GM18951 (cell line): ENCODE data around the gene HEYL.

Experiments used
- POLR2A ChIP-seq: IDR thresholded peaks from 4 replicates; pipeline ENCODE4 v1.6.1; 2011; ENCODE audit warnings: mild to moderate bottlenecking; ENCODE audit not compliant: insufficient read length, insufficient read depth; ENCODE audit errors: extremely low read depth
- in situ Hi-C: fragments of 300-500 bp; cut with MboI; formaldehyde crosslinking; loops from one replicate; pipeline ENCODE4 v1.12.0; 2022; ENCODE audit warnings: low sequenced_read_pairs, mixed read lengths, inconsistent platforms; ENCODE audit not compliant: unreplicated experiment

The HEYL gene

DNA sequence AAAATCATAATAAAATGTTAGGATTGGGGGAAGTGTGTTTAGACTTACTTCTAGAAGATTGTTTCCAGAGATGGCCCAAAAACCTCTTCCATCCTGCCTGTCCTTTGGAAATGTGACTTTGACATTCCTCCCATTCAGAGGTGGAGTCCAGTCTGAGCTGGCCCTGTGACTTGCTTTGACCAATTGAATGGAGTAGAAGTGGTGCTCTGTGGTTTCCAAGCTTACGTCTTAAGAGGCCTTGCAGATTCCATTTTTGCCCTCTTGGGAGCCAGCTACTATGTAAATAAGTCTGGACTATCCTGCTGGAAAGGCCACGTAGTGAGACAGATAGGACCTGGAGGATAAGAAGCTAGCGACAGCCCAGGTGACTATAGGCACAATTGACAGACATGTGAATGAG, 33.8 kb upstream of the HEYL start:
- no peak for TF ChIP-seq POLR2A
- in situ Hi-C loops = no loop called here

DNA sequence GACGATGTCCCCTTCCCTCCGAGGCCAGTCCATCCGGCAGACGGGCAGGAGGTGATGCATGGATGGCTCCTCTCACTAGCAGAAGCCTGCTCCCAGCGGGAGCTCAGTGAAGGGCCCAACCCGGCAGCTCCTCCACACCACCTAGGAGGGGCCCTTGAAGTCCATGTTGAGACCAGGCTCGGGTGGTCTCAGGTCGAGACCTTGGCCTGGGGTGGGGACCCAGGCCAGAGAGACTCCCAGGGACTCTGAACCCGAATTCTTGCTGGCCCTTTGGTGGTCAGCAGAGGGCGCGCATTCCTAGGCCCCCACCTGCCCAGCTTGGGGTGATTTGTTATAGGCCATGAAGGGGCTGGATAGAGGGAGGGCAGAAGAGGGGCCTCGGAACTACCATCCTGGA, 33.1 kb upstream of the HEYL start:
- no peak for TF ChIP-seq POLR2A
- in situ Hi-C loops = no loop called here

DNA sequence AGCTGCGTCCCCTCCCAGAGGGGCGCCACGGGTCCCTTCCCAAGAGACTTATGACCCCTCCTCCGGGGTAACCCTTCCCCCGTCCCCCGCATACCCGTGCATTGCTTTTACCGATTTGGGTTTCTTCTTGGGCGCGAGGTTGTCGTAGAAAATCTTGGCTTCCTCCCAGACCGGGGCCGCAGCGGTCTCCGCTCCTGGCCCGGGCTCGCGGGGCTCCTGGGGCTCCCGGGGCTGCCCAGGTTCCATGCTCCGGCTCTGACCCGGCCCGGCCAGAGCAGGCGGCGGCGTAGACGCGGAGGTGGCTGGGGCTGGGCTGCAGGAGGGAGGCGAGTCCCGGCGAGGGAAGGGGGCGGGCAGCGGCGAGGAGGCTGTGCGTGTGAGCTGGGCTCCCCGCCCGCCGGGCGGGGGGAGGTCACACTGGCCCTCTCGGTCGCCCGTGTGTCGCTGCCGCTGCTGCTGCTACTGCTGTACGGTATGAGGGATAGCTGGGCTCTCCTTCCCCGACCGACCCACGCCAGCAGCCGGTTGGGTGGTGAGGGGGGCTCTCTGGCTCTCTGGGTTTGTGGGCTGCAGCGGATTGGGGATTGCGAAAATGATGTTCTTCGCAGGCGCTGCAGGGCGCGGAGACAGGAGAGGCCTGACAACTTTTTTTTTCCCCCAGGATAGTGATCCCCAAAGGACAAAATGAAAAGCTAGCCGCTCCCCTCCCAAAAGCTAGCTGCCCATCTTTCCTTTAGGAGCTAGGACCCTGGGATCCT, 32.5 kb upstream of the HEYL start, which contains the start of gene NT5C1A:
TSS of gene NT5C1A (minus strand) at position 315 of the 758 bp plus-strand sequence. CDS start at position 246, 69 bp downstream.
- in situ Hi-C loops = no loop called here
- TF ChIP-seq POLR2A = no peak

DNA sequence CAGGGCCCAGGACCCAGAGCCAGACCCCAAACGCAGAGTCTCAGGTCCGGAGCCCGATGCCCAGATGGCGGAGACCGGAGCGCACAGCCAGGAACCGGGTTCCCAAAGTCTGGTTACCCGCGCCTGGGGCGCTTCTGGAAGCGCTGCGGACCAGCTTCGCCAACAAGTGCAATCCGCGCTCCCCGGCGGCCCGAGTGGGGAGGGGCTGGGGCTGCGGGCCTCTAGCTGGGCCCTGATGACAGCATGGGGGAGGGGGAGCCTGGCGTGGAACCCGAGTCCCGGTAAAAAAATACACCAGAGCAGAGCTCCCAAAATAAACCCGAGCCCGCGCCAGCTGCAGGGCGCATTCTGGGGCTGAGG, 32.0 kb upstream of the HEYL start:
- in situ Hi-C loops = no loop called here
- no peak for TF ChIP-seq POLR2A

DNA sequence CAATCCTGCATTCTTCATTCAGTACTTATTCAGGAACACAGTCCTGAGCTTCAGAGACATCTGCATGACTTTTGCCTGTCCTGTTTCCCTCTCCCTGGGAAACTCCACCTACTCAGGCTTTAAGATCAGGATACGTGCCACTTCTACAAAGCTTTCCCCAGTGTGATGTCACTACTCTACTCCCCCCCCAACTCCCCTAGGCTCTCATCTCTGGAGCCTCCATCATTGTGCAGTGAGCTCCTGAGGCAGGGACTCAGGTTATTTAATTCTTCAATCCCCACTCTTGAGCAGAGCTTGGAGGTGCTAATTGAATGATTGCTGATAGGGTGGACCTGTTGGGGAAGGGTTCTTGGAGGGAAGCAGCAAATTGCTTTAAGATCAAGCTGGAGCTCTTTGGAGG, 31.2 kb upstream of the HEYL start:
- no peak for TF ChIP-seq POLR2A
- in situ Hi-C loops = no loop called here

DNA sequence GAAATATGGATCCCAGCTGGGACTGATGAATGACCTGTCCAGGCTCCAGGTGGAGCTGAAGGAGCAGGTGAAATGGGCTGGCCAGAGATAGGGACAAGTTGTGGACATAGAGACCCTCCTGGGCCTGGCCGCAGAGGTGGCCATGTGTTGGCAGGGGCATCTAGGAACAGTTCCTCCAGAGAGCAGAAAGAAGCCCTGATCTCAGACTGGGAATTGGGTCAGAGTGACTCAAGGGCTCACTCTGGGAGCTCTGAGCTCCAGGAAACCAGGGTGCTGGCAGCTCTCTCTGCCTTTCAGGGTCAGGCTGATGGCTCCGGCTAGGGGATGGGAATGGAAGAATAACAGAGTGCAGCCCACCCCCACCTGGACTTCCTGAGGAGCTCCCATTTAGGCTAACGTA, 29.5 kb upstream of the HEYL start:
- no peak for TF ChIP-seq POLR2A
- in situ Hi-C loops = no loop called here

DNA sequence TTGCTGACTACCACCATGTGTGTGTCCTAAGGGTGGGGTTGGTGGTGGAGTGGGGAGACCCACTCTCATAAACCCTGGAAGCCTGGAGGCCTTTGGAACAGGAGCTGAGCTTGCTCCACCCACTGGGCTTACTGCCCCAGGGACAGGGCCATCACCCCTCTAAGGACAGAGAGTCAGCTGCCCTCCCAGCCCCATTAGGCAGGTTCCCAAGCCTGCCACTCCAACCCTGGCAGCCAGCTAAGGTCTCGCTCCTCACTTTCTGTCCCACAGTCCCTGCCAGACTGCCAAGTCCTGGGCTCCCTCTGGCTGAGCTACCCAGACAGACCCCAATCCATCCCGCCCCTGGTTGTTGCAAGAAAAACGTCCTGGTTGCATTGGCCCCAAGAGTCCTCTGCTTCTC, 28.7 kb upstream of the HEYL start:
- no peak for TF ChIP-seq POLR2A
- in situ Hi-C loops = no loop called here

DNA sequence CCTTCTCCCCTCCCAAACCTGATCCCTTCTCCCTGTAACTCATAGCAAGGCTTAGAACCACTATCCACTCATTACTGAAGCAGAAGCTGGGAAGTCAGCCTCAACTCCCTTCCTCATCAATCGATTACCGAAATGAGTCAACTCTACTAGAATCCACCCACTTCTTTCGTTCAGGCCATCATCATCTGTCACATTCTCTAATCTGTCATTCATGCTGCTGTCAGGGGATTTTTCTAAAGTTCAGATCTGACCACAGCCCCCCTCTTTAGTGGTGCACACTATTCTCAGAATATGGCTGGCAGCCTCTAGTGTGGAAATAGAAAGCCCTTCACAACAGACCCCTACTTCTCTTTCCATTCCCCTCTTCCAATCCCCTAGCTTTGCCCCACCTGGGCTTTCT, 27.3 kb upstream of the HEYL start:
- TF ChIP-seq POLR2A = no peak
- in situ Hi-C loops = no loop called here

DNA sequence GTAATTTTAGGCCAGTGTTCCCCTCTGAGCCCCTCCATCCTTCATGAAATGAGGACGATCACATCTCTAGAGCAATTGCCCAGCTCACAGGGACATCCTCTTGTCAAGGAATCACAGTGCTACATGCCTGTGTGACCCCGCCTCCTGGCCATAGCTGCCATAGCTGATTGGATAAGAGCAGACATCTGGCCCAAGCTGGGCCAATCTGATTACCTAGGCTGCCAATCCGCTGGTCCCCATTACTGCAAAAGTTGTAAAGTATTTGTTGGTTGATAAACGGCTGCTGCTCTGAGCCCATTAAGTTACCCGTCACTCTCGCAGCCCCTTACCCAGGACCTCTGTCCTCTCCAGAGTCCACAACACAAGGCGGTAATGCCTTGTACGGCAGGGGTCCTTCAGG, 24.1 kb upstream of the HEYL start:
- no peak for TF ChIP-seq POLR2A
- in situ Hi-C loops = no loop called here

DNA sequence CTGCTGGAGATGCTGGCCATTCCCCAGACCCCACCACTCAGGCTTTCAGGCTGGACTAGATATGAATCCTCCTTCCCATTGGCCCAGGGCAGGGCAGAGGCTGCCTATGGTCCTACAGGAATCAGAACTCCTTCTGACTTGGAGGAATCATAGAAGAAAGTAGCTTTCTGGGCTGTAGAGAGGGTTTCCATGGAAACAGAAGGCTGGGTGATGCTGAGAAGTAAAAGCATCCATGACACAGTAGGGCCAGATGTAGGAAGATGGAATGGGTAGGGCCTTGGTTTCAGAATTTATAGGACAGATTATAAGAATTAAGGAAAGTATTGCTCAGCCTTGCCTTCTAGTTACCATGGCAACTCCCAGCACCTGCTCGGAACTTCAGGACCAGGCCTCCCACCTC, 23.4 kb upstream of the HEYL start:
- in situ Hi-C loops = no loop called here
- no peak for TF ChIP-seq POLR2A

DNA sequence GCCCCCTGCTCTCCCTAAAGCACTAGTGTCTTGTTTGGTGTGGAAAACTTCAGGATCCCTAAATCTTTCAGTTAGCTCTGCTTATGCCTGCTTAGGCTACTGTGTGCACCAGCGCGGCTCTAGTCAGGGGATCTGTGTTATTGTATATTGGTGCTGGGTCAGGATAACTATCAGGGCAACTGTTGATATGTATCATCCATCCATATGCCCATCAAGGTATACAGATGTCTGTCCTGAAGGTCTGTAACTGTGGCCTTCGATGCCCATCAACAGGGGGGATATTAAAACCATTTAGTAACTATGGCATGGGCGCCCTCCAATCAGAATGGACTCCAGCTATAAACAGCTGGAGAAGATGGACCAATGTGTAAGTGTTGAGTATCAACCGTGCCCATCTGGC, 20.1 kb upstream of the HEYL start:
- no peak for TF ChIP-seq POLR2A
- in situ Hi-C loops = no loop called here

DNA sequence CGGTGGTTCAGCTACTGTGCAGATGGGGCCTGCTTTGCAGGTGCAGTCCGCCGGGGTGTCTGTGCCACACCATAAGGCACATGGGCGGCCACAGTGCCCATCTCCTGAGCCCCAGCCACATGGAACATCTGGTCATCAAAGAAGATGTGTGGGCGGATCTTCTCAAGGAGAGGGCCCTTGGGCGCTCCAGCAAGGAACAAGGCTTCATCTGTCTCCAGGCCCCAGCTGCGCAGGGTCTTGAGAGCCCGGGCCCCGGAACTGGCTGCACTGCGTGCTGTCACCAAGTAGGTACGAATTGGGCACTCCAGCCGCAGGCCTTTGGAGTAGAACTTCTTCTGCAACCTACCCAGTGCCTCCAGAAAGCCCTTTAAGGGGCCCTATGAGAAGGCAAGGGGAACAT, 19.7 kb upstream of the HEYL start:
- in situ Hi-C loops = no loop called here
- TF ChIP-seq POLR2A = no peak

DNA sequence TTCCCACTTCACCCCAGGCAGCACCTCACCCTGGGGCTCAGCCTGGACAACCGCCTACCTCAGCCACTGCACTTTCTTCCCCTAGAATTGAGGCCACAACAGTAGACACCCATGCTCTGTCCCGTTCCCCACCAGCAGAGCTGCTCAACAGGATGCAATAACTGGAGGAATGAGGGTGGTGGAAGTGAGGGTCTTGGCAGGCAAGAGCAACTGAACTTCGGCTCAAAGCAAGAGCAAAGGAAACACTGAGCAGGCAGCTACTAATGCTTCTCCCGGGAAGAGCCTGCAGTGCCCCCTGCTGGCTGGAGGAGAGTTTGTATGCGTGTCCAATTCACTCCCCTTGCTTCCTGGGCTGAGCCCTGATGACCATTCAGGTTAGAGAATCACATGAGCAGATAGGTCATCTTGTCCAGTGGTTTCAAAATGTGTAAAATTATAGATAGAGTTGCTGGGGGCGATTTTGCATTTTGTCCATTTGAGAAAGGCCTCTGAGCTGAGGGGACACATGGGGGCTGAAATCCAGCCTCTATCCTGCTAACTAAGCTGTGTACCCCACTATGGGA, 18.6 kb upstream of the HEYL start:
- in situ Hi-C loops = no loop called here
- TF ChIP-seq POLR2A = no peak

DNA sequence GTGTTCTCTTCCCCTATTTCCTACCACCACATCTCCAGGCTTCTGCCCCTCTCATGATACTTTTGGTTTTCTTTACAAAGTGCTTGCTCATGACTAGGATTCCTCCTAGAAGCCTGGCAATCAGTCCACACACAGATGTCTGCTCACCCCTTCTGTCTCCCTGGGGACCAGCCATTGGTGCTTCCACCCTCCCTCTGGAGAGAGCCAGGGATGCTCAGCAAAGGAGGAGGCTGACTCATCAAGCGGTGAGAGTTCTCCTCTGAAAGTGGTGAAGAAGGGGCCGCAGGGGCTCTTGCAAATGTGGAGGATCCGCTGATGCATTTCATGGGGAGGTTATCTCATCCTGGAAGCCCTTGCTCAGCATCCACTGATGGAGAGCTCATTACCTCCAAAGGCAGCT, 18.0 kb upstream of the HEYL start:
- in situ Hi-C loops = no loop called here
- no peak for TF ChIP-seq POLR2A
